ENCODE results near the gene NOP14.
"Not testable (repeated sequence)": the region's sequence is repeated elsewhere in the genome, so short reads cannot be mapped to it uniquely, and the experiment has no call there.

NOP14 gene

GRCh38 chr4:2961421-2961810 lies 1.8 kb downstream of the NOP14 start:
- DNase-seq, result no peak

DNA sequence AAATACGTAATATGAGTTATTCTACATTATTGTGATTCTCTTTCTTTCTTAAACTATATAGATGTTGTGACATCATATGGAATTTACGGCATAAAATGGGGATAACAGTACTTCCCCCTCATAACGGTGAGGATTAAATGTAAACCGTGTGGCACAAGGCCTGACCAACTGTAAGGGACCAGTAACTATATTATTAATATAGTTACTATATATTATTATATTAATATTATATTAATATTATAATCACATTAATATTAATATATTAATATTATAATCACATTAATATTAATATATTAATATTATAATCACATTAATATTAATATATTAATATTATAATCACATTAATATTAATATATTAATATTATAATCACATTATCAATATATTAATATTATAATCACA lies 2.8 kb downstream of the NOP14 start:
- DNase-seq, result not testable (repeated sequence)

DNA sequence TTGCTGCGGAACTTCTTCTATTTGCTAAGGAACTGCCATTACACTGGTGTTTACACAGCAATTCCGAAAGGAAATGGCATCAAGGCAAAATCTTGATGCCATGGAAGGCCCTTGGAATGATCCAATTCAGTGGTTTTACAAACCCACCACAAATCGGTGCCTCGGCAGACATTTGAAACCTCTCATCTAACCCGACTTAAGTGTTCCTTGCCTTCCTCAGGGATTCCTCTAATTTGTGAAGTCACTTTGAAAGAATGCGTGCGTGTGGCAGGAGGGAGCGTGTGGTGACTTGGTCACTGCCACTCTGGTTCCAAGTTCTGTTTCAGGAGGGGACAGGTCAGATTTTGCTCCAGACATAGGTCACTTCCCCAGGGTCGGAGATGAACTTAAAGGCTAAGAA lies 4.8 kb downstream of the NOP14 start:
- DNase-seq, result no peak

GRCh38 chr4:2955186-2956044 lies 7.8 kb downstream of the NOP14 start:
- DNase-seq, result not testable (repeated sequence)

DNA sequence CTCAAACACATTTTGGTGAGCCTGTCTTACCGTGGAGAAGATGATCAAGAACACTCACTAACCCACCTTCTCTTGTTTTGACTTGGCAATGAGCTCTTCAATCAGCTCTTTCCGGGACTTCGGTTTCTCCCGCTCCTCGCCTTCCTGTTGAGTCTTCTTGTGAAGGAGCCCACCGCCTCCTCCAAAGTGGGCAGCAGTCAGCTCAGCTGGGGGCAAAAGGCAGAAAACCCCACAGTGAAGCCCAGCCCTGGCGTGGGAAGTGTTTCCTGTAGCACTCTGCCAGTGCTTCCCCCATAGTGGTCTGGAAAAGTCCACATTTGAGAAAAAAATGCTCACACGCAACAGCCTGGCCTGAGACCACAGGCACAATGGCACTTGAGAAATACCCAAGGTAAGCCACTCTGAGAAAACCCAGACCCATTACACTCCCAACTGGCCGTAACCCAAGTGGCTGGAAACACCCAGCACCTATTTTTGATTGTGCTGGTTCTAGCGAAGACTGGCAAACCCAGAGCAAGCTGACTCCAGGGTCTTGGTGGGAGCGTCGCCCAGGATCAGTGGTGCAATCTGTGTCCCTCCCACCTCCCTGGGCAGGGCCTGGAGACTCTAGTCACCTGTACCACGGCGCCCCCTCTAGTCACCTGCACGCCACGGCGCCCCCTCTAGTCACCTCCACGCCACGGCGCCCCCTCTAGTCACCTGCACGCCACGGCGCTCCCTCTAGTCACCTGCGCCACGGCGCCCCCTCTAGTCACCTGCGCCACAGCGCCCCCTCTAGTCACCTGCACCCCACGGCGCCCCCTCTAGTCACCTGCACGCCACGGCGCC lies 8.6 kb downstream of the NOP14 start:
- no peak for DNase-seq

- DNase-seq, result no peak
Measured at GRCh38 chr4:2953496-2953895, 9.7 kb downstream of the NOP14 start.

- no peak for DNase-seq
Measured at GRCh38 chr4:2950221-2950989, 12.8 kb downstream of the NOP14 start.

DNA sequence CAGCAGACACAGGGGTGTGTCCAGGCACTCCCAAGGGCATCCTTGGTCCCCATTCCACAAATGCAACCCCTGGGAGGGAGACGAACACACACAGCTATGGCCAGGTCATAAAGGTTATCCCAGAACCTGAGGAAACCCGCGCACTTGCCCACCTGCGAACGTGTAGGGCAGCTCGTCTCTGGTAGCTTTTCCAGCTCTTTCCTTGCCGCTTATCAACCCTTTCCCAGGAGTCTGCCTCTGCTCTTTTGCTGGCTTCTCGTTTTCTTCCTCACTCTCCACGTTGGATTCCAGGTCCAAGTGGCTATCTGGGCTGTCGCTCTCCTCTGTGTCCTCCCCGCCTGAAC lies 13.5 kb downstream of the NOP14 start:
- no peak for DNase-seq

- DNase-seq, result no peak
Measured at GRCh38 chr4:2948895-2949781, 14.1 kb downstream of the NOP14 start.

GRCh38 chr4:2947926-2948325 lies 15.3 kb downstream of the NOP14 start:
- DNase-seq, result no peak

DNA sequence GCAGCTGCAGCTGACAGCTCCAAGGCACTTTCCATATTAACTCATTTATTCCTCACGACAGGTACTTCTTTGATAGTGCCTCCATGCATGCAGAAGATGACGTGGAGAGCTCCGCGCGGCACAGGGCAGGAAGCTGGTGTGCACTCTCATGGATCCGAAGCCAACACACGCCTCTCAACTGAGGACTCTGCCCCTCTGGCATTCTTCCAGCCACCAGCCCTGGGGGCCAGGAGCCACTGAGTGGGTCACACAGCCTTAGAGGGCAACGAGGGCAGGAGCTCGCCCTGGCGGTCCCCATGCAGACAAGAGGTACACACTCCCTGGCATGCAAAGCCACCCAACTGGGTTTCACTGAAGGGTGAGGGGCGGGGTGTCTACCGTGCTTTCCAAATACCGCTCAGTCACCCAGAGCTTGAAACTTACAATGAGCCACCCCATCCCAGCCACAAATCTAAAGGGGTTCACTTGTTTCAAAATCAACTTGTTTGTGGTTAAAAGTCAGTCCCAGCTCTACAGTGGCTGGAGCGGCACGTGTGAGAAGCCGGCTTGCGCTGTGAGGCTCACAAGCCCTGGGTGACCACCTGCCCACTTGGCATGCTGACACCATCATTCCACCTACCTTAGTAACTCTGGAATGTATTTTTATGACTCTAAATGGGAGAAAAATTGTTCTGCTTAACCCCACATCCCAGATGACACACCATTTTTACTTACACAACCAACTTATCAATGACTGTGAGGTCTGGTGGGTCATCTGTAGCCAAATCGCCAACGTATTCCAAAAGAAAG lies 16.2 kb downstream of the NOP14 start:
- no peak for DNase-seq

GRCh38 chr4:2945619-2946604 lies 17.3 kb downstream of the NOP14 start:
- DNase-seq, result not testable (repeated sequence)

DNA sequence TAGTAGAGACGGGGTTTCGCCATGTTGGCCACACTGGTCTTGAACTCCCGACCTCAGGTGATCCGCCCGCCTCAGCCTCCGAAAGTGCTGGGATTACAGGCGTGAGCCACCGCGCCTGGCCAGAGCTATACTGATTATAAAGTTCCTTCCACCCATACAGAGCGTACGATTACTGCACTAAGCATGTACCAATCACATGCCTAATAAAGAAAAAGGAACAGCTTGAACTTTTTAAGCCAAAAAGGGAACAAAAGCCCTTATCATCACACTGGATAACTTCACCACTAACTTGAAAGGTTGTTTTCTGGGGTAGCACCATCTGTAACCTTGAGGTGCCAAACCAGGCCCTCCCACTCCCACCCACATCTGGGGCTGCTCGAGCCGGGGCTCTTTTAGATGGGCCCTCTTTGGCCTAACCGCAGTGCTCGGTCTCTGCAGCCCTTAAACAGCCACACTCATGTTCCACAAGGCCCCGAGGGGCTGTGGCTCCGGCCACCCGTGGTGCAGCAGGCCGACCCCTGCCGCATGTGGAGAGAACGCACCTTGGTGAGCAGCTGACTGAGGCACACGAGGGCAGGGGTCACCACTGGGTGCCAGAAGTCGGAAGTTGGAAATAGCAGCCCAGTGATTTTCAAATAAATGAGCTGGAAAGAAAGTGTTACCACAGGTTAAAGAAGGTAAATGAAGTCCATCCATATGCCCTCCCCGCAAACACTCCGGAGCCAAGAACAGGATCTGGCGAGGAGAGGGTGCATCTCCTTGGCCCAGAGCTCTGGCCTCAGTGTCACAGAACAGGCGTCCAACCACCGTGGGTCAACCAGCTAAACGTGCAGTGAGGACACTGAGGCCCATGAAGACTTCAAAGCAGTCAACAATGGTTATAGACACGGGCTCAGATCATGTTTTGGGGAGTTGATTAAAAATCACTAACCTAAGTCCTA lies 18.4 kb downstream of the NOP14 start:
- no peak for DNase-seq

- DNase-seq, result no peak
Measured at GRCh38 chr4:2944091-2944482, 19.1 kb downstream of the NOP14 start.

GRCh38 chr4:2943364-2944090 lies 19.7 kb downstream of the NOP14 start:
- no peak for DNase-seq

- no peak for DNase-seq
Measured at GRCh38 chr4:2942532-2943363, 20.5 kb downstream of the NOP14 start.

DNA sequence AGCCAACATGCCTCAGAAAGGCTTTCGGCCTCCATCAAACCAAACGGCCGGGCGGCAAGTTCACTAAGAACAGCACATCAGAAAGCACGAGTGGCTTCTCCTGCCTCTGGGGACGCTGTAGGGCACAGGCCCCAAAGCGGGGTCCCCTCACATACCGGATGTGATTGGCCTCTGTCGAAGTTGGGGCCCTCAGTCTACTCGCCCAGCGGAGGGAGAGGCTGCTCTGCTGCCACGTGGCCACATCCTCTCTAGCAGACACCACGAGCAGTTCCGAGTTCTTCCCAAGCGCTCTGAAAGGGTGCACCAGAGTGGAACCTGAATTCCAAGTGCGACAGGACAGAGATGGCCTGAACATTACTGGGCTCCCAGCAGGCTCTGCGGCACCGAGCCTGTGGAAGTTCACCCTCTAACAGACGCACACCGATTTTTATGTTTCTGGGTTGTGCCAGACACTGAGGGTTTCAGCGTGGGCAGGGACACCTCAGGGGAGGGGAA lies 21.1 kb downstream of the NOP14 start:
- no peak for DNase-seq
